ENCODE measurements around the gene ARHGEF5.
"Not testable (repeated sequence)": the region's sequence is repeated elsewhere in the genome, so short reads cannot be mapped to it uniquely, and the experiment has no call there.

The ARHGEF5 gene

DNA sequence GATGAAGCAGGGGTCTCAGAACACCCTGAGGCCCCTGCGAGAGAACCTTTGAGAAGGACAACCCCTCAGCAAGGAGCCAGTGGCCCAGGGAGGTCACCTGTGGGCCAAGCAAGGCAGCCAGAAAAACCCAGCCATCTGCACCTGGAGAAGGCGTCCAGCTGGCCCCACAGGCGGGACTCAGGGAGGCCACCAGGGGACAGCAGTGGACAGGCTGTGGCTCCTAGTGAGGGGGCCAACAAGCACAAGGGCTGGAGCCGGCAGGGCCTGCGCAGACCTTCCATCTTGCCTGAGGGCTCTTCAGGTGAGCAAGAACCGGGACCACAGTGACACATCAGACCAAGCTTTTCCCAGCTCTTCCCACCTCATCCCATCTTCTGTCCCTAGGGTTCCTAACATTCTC, 10.3 kb downstream of the ARHGEF5 start:
- DNase-seq (ENCODE audit: low read depth, low spot score); in situ Hi-C loops (cut with HindIII; ENCODE audit: low sequenced_read_pairs); H3K4me3 ChIP-seq (ENCODE audit: low read depth, low read length): not testable (repeated sequence)

DNA sequence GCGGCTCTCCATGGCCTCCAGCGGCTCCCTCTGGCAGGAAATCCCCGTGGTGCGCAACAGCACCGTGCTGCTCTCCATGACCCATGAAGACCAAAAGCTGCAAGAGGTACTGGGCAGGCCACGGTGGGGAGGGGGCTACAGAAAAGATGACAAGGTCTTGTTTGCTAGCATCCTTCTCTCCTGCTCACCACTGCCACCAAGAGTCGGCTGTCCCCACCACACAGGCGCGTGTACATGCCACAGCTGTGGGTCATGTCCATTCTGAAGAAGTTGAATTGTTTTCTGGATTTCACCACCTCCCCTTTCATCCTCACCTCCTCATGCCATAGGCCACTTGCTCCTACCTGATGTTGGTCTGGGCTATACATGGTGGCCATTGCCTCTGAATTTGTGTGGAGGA, 12.0 kb downstream of the ARHGEF5 start:
- in situ Hi-C loops (cut with HindIII; ENCODE audit: low sequenced_read_pairs); DNase-seq (ENCODE audit: low read depth, low spot score); H3K4me3 ChIP-seq (ENCODE audit: low read depth, low read length): not testable (repeated sequence)

DNA sequence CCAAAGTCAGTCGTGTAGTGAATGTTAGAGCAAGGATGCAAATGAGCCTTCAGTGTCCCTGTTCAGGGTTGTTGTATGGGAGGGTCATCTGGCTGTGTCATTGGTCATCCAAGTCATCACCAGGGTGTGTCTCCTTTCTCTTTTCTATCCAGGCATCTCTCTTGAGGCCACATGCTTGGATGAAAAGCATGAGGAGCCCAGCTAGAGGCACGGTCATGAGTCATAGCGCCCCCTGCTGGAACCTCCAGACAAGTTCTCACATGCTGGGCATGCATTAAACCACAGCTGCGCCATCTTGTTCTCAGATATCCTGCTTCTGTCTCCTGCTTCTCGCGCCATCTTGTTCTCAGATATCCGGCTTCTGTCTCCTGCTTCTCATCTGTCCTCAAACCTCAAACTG, 14.0 kb downstream of the ARHGEF5 start:
- DNase-seq (ENCODE audit: low read depth, low spot score); H3K4me3 ChIP-seq (ENCODE audit: low read depth, low read length); in situ Hi-C loops (cut with HindIII; ENCODE audit: low sequenced_read_pairs): not testable (repeated sequence)

DNA sequence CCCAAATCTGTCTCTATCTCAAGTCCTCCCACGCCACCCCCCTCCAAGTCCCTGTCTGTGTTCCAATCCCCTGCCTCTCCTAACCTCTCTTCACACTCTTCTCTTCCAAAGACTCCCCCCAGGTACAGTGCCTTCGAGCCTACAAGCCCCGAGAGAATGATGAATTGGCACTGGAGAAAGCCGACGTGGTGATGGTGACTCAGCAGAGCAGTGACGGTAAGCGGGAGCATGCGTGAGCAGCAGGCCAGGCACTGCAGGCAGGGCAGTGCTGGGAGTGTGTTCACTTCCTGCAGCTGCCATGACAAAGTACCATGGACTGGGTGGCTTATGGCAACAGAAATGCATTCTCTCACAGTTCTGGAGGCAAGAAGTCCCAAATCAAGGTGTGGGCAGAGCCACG, 23.4 kb downstream of the ARHGEF5 start:
- DNase-seq (ENCODE audit: low read depth, low spot score) = peak; percentile 15
- TF ChIP-seq, protein P1, sequence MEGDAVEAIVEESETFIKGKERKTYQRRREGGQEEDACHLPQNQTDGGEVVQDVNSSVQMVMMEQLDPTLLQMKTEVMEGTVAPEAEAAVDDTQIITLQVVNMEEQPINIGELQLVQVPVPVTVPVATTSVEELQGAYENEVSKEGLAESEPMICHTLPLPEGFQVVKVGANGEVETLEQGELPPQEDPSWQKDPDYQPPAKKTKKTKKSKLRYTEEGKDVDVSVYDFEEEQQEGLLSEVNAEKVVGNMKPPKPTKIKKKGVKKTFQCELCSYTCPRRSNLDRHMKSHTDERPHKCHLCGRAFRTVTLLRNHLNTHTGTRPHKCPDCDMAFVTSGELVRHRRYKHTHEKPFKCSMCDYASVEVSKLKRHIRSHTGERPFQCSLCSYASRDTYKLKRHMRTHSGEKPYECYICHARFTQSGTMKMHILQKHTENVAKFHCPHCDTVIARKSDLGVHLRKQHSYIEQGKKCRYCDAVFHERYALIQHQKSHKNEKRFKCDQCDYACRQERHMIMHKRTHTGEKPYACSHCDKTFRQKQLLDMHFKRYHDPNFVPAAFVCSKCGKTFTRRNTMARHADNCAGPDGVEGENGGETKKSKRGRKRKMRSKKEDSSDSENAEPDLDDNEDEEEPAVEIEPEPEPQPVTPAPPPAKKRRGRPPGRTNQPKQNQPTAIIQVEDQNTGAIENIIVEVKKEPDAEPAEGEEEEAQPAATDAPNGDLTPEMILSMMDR (IDR thresholded peaks at IDR 0.05; ENCODE audit: low read depth, low read length) = no peak
- no peak overlapping the region for H3K4me3 ChIP-seq (ENCODE audit: low read depth, low read length)
- in situ Hi-C loops (cut with HindIII; ENCODE audit: low sequenced_read_pairs) = no loop called here

DNA sequence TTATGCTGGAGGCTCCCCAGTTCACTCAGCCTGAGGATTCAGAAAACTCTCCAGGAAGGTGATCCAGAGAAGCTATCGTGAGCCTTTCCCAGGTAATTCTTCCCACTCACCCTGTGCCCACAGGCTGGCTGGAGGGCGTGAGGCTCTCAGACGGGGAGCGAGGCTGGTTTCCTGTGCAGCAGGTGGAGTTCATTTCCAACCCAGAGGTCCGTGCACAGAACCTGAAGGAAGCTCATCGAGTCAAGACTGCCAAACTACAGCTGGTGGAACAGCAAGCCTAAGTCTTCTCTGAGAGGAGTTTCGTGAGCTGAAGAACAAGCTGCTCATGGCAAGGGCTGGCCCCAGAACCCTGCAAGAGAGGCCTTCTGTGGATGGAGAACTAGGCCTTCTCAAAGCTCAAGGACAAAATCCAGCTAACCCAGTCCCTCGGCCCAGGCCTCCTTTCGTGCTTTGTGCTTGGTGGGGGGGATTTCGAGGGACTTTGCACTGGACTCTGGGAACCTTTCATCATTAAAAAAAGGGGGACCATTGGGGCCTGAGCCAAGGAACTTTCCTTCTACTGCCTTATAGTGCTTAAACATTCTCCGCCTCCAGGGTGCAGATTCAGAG, 24.7 kb downstream of the ARHGEF5 start:
- no peak overlapping the region for H3K4me3 ChIP-seq (ENCODE audit: low read depth, low read length)
- TF ChIP-seq, protein P1 (IDR thresholded peaks at IDR 0.05; ENCODE audit: low read depth, low read length) = no peak
- no peak for DNase-seq (ENCODE audit: low read depth, low spot score)
- in situ Hi-C loops (cut with HindIII; ENCODE audit: low sequenced_read_pairs) = no loop called here

DNA sequence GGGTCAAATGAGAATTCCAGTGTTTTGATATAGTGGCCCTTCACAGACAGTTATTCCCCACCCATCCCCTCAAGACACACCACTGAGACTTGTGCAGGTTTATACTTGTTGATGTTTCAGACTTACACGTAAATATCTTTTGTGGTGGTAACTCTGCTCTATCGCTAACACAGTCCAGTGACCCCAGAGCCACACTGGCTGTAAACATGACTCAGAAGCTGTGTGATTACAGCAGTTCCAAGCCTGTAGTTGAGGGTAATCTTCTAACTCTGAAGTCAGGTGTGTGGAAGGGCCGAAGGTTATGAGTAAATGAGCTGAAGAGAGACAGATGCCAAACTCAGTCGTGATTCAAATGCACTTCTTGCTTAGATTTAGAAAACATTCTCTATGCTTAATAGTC, 28.9 kb downstream of the ARHGEF5 start:
- H3K4me3 ChIP-seq (ENCODE audit: low read depth, low read length) = no peak overlapping the region
- DNase-seq (ENCODE audit: low read depth, low spot score) = peak; percentile 28
- TF ChIP-seq, protein P1 (IDR thresholded peaks at IDR 0.05; ENCODE audit: low read depth, low read length) = no peak
- in situ Hi-C loops (cut with HindIII; ENCODE audit: low sequenced_read_pairs) = no loop called here

DNA sequence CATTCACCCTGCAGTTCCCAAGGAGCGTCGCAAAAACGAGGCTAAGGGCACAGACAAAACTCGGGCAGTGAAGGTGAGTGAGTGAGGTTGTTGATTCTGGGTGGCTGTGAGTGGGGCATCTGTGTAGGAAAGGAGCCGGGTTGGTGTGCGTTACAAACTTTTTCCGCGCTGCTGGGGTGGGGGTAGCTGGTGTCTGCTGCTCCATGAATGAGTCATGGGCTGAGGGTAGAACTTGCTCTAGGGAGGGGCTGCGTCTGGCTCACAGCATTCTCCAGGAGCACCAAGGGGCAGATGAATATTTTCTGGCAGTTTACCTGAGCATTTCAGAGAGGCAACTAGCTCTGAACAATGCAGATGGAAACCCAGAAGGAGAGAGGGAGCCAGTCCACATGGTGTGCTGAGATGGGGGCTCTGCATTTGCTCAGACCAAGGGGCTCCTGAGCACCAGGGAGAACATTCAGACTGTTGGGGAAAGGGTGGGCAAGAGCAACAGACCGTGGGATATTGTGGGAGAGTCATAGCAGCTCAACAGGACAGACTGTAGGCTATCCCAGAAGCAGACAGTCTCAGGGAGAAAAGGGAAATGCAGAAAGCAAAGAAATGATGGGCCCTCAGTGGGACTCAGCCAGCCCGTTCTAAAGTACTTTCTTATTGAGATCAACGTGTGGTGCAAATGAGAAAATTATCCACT, 29.5 kb downstream of the ARHGEF5 start:
- H3K4me3 ChIP-seq (ENCODE audit: low read depth, low read length) = no peak overlapping the region
- TF ChIP-seq, protein P1 (IDR thresholded peaks at IDR 0.05; ENCODE audit: low read depth, low read length) = no peak
- in situ Hi-C loops (cut with HindIII; ENCODE audit: low sequenced_read_pairs) = no loop called here
- peak; percentile 50 for DNase-seq (ENCODE audit: low read depth, low spot score)

DNA sequence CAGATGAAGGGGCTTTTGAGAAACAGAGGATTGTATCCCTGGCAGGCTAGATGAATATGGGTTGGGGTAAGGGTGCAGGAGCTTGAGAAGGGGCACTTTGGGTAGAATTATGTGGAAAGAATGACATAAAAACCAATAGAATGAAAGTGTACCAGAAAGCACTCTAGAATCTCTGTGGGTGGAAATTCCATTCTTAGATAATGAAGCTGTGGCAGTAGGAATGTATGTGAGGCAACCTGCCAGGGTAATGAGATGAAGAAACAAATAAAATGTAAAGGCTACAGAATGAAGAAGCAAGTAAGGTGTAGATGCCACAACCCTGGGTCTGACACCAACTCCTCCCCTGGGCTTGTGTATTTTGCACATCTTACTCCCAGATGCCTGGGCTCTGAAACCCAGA, 31.5 kb downstream of the ARHGEF5 start:
- in situ Hi-C loops (cut with HindIII; ENCODE audit: low sequenced_read_pairs) = no loop called here
- peak; percentile 74 for DNase-seq (ENCODE audit: low read depth, low spot score)
- TF ChIP-seq, protein P1 (IDR thresholded peaks at IDR 0.05; ENCODE audit: low read depth, low read length) = no peak
- H3K4me3 ChIP-seq (ENCODE audit: low read depth, low read length) = no peak overlapping the region
